NCI-H748 treated with DMSO at 0.1 percent for 48 hours (cell line): ENCODE measurements around the gene ZNF316.
"Not testable (repeated sequence)": the region's sequence is repeated elsewhere in the genome, so short reads cannot be mapped to it uniquely, and the experiment has no call there.

Experiments used
- DNase-seq: peaks from one replicate; lab custom pipeline; 2025; lab: John Stamatoyannopoulos, UW

Gene ZNF316

GRCh38 chr7:6621195-6622133 lies 15.7 kb upstream of the ZNF316 start:
- no peak for DNase-seq

- no peak for DNase-seq
Measured at GRCh38 chr7:6622134-6622710, 14.9 kb upstream of the ZNF316 start.

- no peak for DNase-seq
Measured at GRCh38 chr7:6623589-6624245, 13.4 kb upstream of the ZNF316 start.

GRCh38 chr7:6624246-6624611 lies 12.9 kb upstream of the ZNF316 start:
- DNase-seq, result no peak

GRCh38 chr7:6628045-6628444 lies 9.1 kb upstream of the ZNF316 start:
- no peak for DNase-seq

GRCh38 chr7:6630007-6630849 lies 6.9 kb upstream of the ZNF316 start:
- DNase-seq, result no peak

- no peak for DNase-seq
Measured at GRCh38 chr7:6631605-6632004, 5.5 kb upstream of the ZNF316 start.

GRCh38 chr7:6634021-6634420 lies 3.1 kb upstream of the ZNF316 start:
- no peak for DNase-seq

- DNase-seq, result not testable (repeated sequence)
Measured at GRCh38 chr7:6634971-6635370, 2.1 kb upstream of the ZNF316 start.

GRCh38 chr7:6637544-6638229 lies 569 bp downstream of the ZNF316 start:
- no peak for DNase-seq

GRCh38 chr7:6639032-6639431 lies 1.9 kb downstream of the ZNF316 start:
- no peak for DNase-seq

- DNase-seq, result no peak
Measured at GRCh38 chr7:6639627-6640026, 2.5 kb downstream of the ZNF316 start.

GRCh38 chr7:6640246-6640721 lies 3.2 kb downstream of the ZNF316 start:
- no peak for DNase-seq

GRCh38 chr7:6641305-6642035 lies 4.4 kb downstream of the ZNF316 start:
- no peak for DNase-seq

GRCh38 chr7:6642239-6642839 lies 5.2 kb downstream of the ZNF316 start:
- no peak for DNase-seq

GRCh38 chr7:6642861-6643640 lies 5.9 kb downstream of the ZNF316 start:
- DNase-seq, result no peak

- DNase-seq, result no peak
Measured at GRCh38 chr7:6643915-6644625, 7.0 kb downstream of the ZNF316 start.

GRCh38 chr7:6644728-6645127 lies 7.6 kb downstream of the ZNF316 start:
- no peak for DNase-seq

- no peak for DNase-seq
Measured at GRCh38 chr7:6646465-6646864, 9.3 kb downstream of the ZNF316 start.
